Breast epithelium (tissue), 3 donors: ENCODE measurements around the gene DARS2.

Source experiments
- CTCF ChIP-seq, 3 donors: fragments of 450-650 bp; IDR thresholded peaks; one replicate each; pipeline ENCODE4 v1.5.1; 2016 to 2017; ENCODE audit warnings: antibody characterized with exemption in 3 of 3, mild to moderate bottlenecking in 3 of 3, moderate library complexity in 3 of 3
- POLR2A ChIP-seq: fragments of 450-650 bp; IDR thresholded peaks from one replicate; pipeline ENCODE4 v1.6.1; 2016; ENCODE audit warnings: antibody characterized with exemption, mild to moderate bottlenecking, moderate library complexity

GRCh38 chr1:173775578-173776226, 48.8 kb upstream of the DARS2 start:
- no peak for TF ChIP-seq CTCF (IDR thresholded peaks at IDR 0.05)
- TF ChIP-seq POLR2A: no peak
